Measurements from ENCODE around the gene ATP6V1G2.

DNA sequence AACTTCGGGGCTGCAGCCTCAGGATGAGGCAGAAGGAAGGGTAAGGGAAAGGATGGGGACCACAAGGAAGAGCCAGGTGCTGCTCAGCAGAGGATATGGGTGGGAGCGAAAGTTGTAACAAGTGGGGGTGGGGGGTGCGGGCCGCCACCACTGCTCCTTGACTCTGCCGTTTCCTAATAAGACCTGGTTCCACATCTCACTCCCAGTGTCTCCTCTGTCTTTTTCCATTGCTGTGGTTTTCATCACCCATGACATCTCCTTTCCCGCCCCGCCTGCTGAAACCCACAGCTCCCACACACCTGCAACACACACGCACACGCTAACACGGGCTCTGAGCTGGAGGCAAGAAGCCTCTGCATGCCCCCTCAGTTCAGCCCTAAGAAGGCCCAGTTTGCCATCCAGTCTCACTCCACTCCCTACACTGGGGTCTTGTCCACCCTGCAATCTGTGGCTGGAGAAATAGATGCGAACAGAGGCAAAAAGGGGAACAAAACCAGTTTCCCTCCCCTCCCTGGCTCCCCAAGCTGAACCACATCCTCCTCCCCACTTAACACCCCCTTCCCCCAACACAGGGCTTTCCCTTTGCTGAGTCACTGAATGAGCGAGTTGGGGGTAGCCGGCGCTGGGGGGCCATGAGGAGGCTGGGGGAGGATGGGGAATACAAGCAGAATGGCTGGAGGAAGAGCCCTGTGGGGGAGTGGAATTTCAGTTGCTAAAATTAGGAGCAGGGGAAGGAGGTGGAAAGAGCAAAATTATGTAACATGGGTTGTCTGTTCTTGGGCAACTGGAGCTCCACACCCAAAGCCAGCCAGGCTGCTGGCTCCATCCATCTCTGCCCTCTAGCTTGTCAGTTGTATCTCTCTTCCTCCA is 12.5 kb upstream of the ATP6V1G2 start:
- TF ChIP-seq, protein P1, sequence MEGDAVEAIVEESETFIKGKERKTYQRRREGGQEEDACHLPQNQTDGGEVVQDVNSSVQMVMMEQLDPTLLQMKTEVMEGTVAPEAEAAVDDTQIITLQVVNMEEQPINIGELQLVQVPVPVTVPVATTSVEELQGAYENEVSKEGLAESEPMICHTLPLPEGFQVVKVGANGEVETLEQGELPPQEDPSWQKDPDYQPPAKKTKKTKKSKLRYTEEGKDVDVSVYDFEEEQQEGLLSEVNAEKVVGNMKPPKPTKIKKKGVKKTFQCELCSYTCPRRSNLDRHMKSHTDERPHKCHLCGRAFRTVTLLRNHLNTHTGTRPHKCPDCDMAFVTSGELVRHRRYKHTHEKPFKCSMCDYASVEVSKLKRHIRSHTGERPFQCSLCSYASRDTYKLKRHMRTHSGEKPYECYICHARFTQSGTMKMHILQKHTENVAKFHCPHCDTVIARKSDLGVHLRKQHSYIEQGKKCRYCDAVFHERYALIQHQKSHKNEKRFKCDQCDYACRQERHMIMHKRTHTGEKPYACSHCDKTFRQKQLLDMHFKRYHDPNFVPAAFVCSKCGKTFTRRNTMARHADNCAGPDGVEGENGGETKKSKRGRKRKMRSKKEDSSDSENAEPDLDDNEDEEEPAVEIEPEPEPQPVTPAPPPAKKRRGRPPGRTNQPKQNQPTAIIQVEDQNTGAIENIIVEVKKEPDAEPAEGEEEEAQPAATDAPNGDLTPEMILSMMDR (IDR thresholded peaks at IDR 0.05), result no peak
- TF ChIP-seq POLR2A (IDR thresholded peaks at IDR 0.05), result no peak
